IPS-18c (cell line): ENCODE data around the gene USP34.

Source experiments
- H3K4me3 ChIP-seq: 2 replicates; pipeline ENCODE4 v1.7.0; 2013; ENCODE audit warnings: low read depth, mild to moderate bottlenecking, low read length, moderate library complexity; ENCODE audit not compliant: insufficient read depth
- H3K9me3 ChIP-seq: one replicate; pipeline ENCODE4 v1.6.1; 2013; ENCODE audit warnings: mild to moderate bottlenecking, low read length, moderate library complexity; ENCODE audit not compliant: control insufficient read depth, insufficient read depth

The USP34 gene

GRCh38 chr2:61288070-61288841 lies 182.6 kb downstream of the USP34 start:
- H3K9me3 ChIP-seq, result no peaks in the 10 kb centered on the region
- H3K4me3 ChIP-seq, result no peak overlapping the region

GRCh38 chr2:61287254-61287653 lies 183.6 kb downstream of the USP34 start:
- no peak overlapping the region for H3K4me3 ChIP-seq
- H3K9me3 ChIP-seq, result no peaks in the 10 kb centered on the region

- H3K4me3 ChIP-seq, result no peak overlapping the region
- no peaks in the 10 kb centered on the region for H3K9me3 ChIP-seq
Observed at GRCh38 chr2:61283443-61284160, 187.3 kb downstream of the USP34 start.

GRCh38 chr2:61282104-61282590 lies 188.7 kb downstream of the USP34 start:
- H3K9me3 ChIP-seq, result no peaks in the 10 kb centered on the region
- H3K4me3 ChIP-seq, result no peak overlapping the region

GRCh38 chr2:61281321-61281720 lies 189.6 kb downstream of the USP34 start:
- no peaks in the 10 kb centered on the region for H3K9me3 ChIP-seq

GRCh38 chr2:61277756-61278155 lies 193.1 kb downstream of the USP34 start:
- H3K4me3 ChIP-seq, result no peak overlapping the region

More at GRCh38 chr2:61281321-61281720, 189.6 kb downstream of the USP34 start:
- H3K4me3 ChIP-seq, result no peak overlapping the region

GRCh38 chr2:61275575-61276184 lies 195.2 kb downstream of the USP34 start:
- Histone ChIP-seq H3K9me3 (no peaks in the 10 kb centered on the region), H3K4me3 (no peak overlapping the region)

More at GRCh38 chr2:61277756-61278155, 193.1 kb downstream of the USP34 start:
- no peaks in the 10 kb centered on the region for H3K9me3 ChIP-seq

GRCh38 chr2:61272421-61273070 lies 198.3 kb downstream of the USP34 start:
- no peak overlapping the region for H3K4me3 ChIP-seq
- H3K9me3 ChIP-seq, result no peaks in the 10 kb centered on the region

GRCh38 chr2:61268249-61268648 lies 202.6 kb downstream of the USP34 start:
- no peaks in the 10 kb centered on the region for H3K9me3 ChIP-seq

GRCh38 chr2:61266632-61267505 lies 204.0 kb downstream of the USP34 start:
- Histone ChIP-seq H3K4me3 (no peak overlapping the region), H3K9me3 (no peaks in the 10 kb centered on the region)

More at GRCh38 chr2:61268249-61268648, 202.6 kb downstream of the USP34 start:
- no peak overlapping the region for H3K4me3 ChIP-seq

- H3K9me3 ChIP-seq, result no peaks in the 10 kb centered on the region
Observed at GRCh38 chr2:61263830-61264229, 207.1 kb downstream of the USP34 start.

GRCh38 chr2:61262699-61263098 lies 208.2 kb downstream of the USP34 start:
- no peaks in the 10 kb centered on the region for H3K9me3 ChIP-seq

More at GRCh38 chr2:61263830-61264229, 207.1 kb downstream of the USP34 start:
- no peak overlapping the region for H3K4me3 ChIP-seq

GRCh38 chr2:61257446-61257845 lies 213.4 kb downstream of the USP34 start:
- H3K4me3 ChIP-seq, result no peak overlapping the region

More at GRCh38 chr2:61262699-61263098, 208.2 kb downstream of the USP34 start:
- H3K4me3 ChIP-seq, result no peak overlapping the region

GRCh38 chr2:61255580-61256437 lies 215.1 kb downstream of the USP34 start:
- Histone ChIP-seq H3K4me3 (no peak overlapping the region), H3K9me3 (no peaks in the 10 kb centered on the region)

More at GRCh38 chr2:61257446-61257845, 213.4 kb downstream of the USP34 start:
- no peaks in the 10 kb centered on the region for H3K9me3 ChIP-seq

- H3K9me3 ChIP-seq, result no peaks in the 10 kb centered on the region
Observed at GRCh38 chr2:61254536-61254935, 216.4 kb downstream of the USP34 start.

More at GRCh38 chr2:61254536-61254935, 216.4 kb downstream of the USP34 start:
- no peak overlapping the region for H3K4me3 ChIP-seq
